Stimulated activated naive CD4-positive, alpha-beta T cell (primary cell): ENCODE results near the gene NDST4.

ENCODE experiments used
- DNase-seq, 6 experiments: peaks; one replicate each; lab custom pipeline; 2025; lab: John Stamatoyannopoulos, UW

The NDST4 gene

GRCh38 chr4:115113506-115114106 is at the start of gene NDST4:
Gene NDST4 (minus strand): TSS chr4:115113620. CDS start chr4:115077036, 36,584 bp downstream.
- DNase-seq = no peak

GRCh38 chr4:115159141-115159540 is 45.7 kb upstream of the NDST4 start:
- DNase-seq = no peak

GRCh38 chr4:115158296-115158695 is 44.9 kb upstream of the NDST4 start:
- DNase-seq = no peak

GRCh38 chr4:115154826-115155225 is 41.4 kb upstream of the NDST4 start:
- DNase-seq = no peak

- DNase-seq = no peak
Measured at GRCh38 chr4:115152965-115153364, 39.5 kb upstream of the NDST4 start.

- DNase-seq = no peak
Measured at GRCh38 chr4:115152081-115152480, 38.7 kb upstream of the NDST4 start.

GRCh38 chr4:115149106-115149505 is 35.7 kb upstream of the NDST4 start:
- no peak for DNase-seq

- DNase-seq = no peak
Measured at GRCh38 chr4:115145393-115146160, 32.2 kb upstream of the NDST4 start.

GRCh38 chr4:115128037-115128436 is 14.6 kb upstream of the NDST4 start:
- DNase-seq = no peak

- DNase-seq = no peak
Measured at GRCh38 chr4:115126491-115126890, 13.1 kb upstream of the NDST4 start.

- DNase-seq = no peak
Measured at GRCh38 chr4:115121351-115122043, 8.1 kb upstream of the NDST4 start.

GRCh38 chr4:115119804-115120352 is 6.5 kb upstream of the NDST4 start:
- no peak for DNase-seq

GRCh38 chr4:115117651-115118050 is 4.2 kb upstream of the NDST4 start:
- no peak for DNase-seq

GRCh38 chr4:115110191-115111181 is 2.9 kb downstream of the NDST4 start:
- DNase-seq = no peak

- DNase-seq = no peak
Measured at GRCh38 chr4:115108850-115109249, 4.6 kb downstream of the NDST4 start.

- no peak for DNase-seq
Measured at GRCh38 chr4:115107411-115107810, 6.0 kb downstream of the NDST4 start.

- no peak for DNase-seq
Measured at GRCh38 chr4:115101675-115102074, 11.7 kb downstream of the NDST4 start.

GRCh38 chr4:115090483-115091075 is 22.8 kb downstream of the NDST4 start:
- DNase-seq = no peak

GRCh38 chr4:115082633-115083032 is 30.8 kb downstream of the NDST4 start:
- no peak for DNase-seq

GRCh38 chr4:115076691-115077090 is 36.7 kb downstream of the NDST4 start:
- no peak for DNase-seq

GRCh38 chr4:115058533-115058932 is 54.9 kb downstream of the NDST4 start:
- no peak for DNase-seq
